Esophagus mucosa (tissue), 1 donor: Measurements from ENCODE around the gene METTL25B. TPM values are rescaled to one million over a fixed set of nuclear protein-coding genes. Genes with fewer than 3 reads are reported as not detected.

Experiments
- ATAC-seq: fragments of 200-7000 bp; cut with Tn5 transposase; one replicate; pipeline ENCODE4 v1.9.1; 2020
- total RNA-seq: library from RNA; stranded (reverse); gene quantifications from one replicate; pipeline ENCODE4 v1.2.4, GENCODE V29; 2023
- donor health status: DM: yes; HTN: yes; CAD: no.

METTL25B gene
- total RNA-seq, 1 donor from 2014 or later, result 23.5 TPM

DNA sequence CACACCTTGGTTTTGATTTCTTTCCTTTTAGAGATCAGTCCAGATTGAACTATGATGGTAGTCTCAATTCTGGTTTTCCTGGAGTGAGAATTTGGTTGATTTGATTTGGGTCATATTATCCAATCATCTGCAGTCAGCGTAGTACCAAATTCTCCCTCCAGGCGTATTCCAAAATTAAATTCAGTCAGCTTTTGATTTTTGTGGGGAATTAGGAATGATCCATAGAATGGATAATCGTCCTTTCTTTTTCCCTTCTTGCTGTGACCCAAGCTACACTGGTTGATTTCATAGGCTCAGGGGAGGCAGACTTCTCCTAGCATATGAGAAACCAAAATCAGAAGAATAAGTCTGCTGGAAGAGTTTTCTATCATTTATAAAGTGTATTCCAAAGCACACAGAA is 44.0 kb downstream of the METTL25B start:
- no peak for ATAC-seq

DNA sequence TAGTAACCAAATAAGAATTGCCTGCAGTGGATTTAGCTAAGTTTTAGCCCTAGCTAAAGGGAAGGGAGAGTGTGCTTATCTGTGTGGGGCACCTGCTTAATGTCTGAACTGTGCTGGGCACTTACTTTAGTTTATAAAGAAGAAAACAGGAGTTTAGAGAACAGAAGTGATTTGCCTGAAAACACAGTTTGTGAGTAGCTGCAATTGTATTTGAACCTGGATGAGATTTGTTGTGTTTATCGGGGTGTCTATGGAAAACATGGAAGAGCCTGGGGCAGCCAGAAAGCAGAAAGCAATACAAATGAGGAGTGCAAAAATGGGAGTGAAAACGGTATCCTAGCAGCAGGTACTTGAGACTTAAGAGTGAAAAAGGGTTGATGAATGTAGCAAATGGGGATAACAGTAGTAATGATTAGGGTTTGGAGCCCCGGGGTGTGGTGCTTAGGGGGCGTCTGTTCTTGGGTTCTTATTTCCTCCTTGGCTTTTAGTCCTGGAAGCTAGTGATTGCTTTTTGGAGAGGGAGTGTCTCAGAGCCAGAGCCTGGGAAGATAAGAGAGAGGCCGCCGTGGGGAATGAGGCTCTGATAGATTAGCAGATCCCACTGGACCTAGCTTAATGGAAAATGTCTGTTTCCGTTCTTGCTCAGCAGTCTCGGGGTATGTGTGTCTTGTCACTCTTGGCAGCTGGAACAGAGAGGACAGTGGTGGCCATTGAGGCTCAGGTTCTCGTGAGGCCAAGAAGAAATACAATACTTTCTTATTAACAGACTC is 44.6 kb downstream of the METTL25B start:
- ATAC-seq, result no peak

DNA sequence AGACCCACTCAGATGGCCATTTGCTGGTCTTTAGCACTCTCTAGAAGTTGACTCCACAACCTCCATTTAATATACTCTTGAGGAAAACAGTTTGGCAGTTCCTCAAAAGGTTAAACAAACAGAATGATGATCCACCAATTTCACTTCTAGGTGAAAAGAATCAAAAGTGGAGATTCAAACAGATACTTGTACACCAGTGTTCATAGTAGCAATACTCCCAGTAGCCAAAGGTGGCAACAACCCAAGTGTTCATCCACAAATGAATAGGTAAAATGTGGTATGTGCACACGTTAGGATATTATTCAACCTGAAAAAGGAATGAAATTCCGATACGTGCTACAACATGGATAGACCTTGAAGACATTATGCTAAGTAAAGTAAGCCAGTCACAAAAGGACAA is 45.3 kb downstream of the METTL25B start:
- no peak for ATAC-seq

DNA sequence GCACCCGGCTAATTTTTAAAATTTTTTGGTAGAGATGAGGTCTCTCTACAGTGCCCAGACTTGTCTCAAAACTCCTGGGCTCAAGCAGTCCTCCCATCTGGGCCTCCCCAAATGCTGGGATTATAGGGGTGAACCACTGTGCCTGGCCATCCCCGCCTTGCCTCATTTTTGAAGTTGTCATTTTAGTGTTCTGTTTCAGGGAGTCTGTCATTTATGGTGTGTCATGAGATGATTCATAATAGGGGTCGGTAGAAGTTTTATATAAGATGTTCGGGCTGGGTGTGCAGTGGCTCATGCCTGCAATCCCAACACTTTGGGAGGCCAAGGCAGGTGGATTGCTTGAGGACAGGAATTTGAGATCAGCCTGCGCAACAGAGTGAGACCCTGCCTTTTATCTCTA is 47.5 kb downstream of the METTL25B start:
- no peak for ATAC-seq

DNA sequence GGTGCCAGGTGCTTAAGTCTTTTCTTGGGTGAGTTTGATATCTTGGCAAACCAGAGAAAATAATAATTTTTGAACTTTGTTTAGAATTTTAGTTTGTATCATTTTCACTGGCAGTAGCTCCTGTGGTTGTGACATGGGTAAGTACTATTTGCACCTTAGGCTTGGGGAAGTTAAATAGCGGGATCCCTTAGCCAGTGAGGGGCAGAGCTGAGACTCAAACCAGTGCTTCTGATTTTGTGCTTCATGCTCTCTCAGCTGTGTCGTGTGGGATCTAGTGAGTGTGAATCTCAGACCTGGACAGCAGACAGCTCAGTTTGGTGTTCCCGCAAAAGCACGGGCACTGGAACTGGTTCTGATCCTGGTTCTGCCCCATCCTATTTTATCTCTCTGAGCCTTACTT is 48.7 kb downstream of the METTL25B start:
- ATAC-seq, result no peak

DNA sequence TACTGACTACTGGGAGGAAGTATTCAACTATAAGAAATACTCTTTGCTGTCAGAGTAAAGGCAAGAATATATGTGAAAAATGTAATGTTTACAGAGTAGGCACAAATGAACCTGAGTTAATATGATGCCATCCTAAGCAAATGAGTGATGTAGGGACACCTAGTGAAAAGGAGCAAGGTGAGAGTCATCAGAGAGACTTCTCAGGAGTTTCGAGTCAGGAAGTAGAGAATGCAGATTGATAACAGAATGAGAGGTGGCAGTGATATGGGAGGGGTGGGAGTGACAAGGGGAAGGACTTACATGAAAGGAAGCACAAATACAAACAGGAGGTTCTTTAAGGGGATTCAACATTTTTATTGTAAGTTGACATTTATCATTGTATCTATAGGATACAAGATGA is 49.3 kb downstream of the METTL25B start:
- ATAC-seq, result no peak

DNA sequence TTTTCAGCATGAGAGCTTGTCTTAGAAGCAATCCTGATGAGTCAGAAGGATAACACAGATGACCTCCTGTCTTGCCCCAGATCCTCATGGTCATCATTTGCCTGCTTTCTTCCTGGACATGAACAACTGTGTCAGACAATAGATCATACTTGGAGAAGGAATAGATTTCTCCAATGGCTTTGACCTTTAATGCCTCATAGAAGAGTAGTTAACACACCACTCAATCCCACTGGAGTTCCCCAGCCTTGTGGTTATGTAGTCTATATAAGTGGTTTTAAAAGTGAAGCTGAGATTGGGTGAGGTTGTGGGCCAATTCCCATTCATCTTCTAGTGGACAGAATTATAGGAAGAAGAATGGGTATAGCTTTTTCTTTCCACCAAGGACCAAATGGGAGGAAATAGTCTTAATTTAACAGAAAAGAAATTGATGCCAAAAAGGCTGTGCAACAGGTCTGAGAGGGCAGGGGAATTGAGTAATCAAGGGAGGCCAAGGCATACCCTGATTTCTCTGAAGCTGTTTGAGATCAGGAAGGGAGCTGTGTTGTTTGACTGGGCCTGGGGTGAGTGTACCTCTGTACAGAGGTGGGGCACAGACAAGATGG is 53.4 kb downstream of the METTL25B start:
- no peak for ATAC-seq

DNA sequence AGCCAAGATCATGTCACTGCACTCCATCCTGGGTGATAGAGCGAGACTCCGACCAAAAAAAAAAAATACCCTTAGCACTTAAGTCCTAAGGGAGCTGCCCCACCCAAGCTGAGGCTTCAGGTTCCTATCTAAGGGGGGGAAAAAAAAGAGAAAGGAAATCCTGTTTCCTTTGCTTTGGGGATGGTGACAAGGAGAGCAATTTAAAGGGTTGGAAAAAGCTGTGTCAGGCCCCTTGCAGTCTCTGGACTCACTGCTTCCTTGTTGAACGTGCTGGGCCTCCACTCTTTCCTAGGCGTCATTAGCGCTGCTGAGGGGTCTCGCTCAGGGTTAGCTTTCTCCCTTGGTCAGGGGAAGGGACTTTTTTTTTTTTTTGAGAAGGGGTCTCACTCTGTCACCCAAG is 57.2 kb downstream of the METTL25B start:
- ATAC-seq, result no peak

Other genes with a start within 250 kb of the METTL25B start
- gene MEF2D, start 227.7 kb upstream of the METTL25B start, total RNA-seq, result 15.0 TPM
- gene IQGAP3, start 155.9 kb upstream of the METTL25B start, total RNA-seq, result 11.8 TPM
- gene TTC24, start 148.7 kb upstream of the METTL25B start, total RNA-seq, result not detected
- 80.4 TPM for gene NAXE, start 136.7 kb upstream of the METTL25B start, total RNA-seq
- gene GPATCH4, start 127.0 kb upstream of the METTL25B start, total RNA-seq, result 20.3 TPM
- not detected for gene HAPLN2, start 109.1 kb upstream of the METTL25B start, total RNA-seq
- not detected for gene BCAN, start 86.4 kb upstream of the METTL25B start, total RNA-seq
- 3.0 TPM for gene NES, start 51.1 kb upstream of the METTL25B start, total RNA-seq
- 1,373 TPM for gene CRABP2, start 22.9 kb upstream of the METTL25B start, total RNA-seq
- 27.5 TPM for gene ISG20L2, start 297 bp downstream of the METTL25B start, total RNA-seq
- gene MRPL24, start 12.6 kb downstream of the METTL25B start, total RNA-seq, result 67.4 TPM
- gene HDGF, start 23.2 kb downstream of the METTL25B start, total RNA-seq, result 205 TPM
- gene PRCC, start 39.1 kb downstream of the METTL25B start, total RNA-seq, result 61.1 TPM
- gene SH2D2A, start 88.4 kb downstream of the METTL25B start, total RNA-seq, result 1.4 TPM
- gene INSRR, start 130.6 kb downstream of the METTL25B start, total RNA-seq, result not detected
- gene NTRK1, start 132.4 kb downstream of the METTL25B start, total RNA-seq, result 0.16 TPM
- gene PEAR1, start 165.2 kb downstream of the METTL25B start, total RNA-seq, result 1.6 TPM
- gene LRRC71, start 192.2 kb downstream of the METTL25B start, total RNA-seq, result not detected